ENCODE data around the gene RAP1A.

GRCh38 chr1:111648806-111649205 is 29.2 kb downstream of the RAP1A start:
- TF ChIP-seq CTCF (IDR thresholded peaks at IDR 0.05 in 4 of 5, conservative IDR thresholded peaks at IDR 0.05 in 1 of 5): no peak
- no peak for TF ChIP-seq POLR2A (IDR thresholded peaks at IDR 0.05)

Data from gastrocnemius medialis (tissue), 4 donors.